NCI-H748 treated with DMSO at 0.1 percent for 48 hours (cell line): ENCODE measurements around the gene DUT.
A peak's percentile ranks its signal among the peaks of the same experiment; 100 is the strongest.

Source experiments
- DNase-seq: peaks from one replicate; lab custom pipeline; 2025; lab: John Stamatoyannopoulos, UW

DUT gene

GRCh38 chr15:48330105-48330785 lies 984 bp upstream of the DUT start:
- DNase-seq = no peak

GRCh38 chr15:48331796-48332641 lies 790 bp downstream of the DUT start:
- DNase-seq = peak; percentile 65

GRCh38 chr15:48332642-48333034 lies 1.4 kb downstream of the DUT start:
- DNase-seq = no peak

- no peak for DNase-seq
These were observed 2.3 kb downstream of the DUT start for GRCh38 chr15:48333540-48333939.

GRCh38 chr15:48334260-48334659 lies 3.0 kb downstream of the DUT start:
- no peak for DNase-seq

- DNase-seq = no peak
These were observed 5.7 kb downstream of the DUT start for GRCh38 chr15:48336940-48337339.

- DNase-seq = no peak
These were observed 6.4 kb downstream of the DUT start for GRCh38 chr15:48337607-48338006.

- DNase-seq = no peak
These were observed 8.9 kb downstream of the DUT start for GRCh38 chr15:48340111-48340510.

GRCh38 chr15:48343865-48344264 lies 12.6 kb downstream of the DUT start:
- no peak for DNase-seq

- no peak for DNase-seq
These were observed 14.3 kb downstream of the DUT start for GRCh38 chr15:48345516-48345915.

GRCh38 chr15:48352474-48353072 lies 21.3 kb downstream of the DUT start:
- DNase-seq = peak; percentile 46

- no peak for DNase-seq
These were observed 23.6 kb downstream of the DUT start for GRCh38 chr15:48354694-48355303.

GRCh38 chr15:48355377-48355776 lies 24.1 kb downstream of the DUT start:
- DNase-seq = no peak

GRCh38 chr15:48358229-48359152 lies 27.3 kb downstream of the DUT start:
- DNase-seq = peak; percentile 11

GRCh38 chr15:48360841-48361240 lies 29.6 kb downstream of the DUT start:
- no peak for DNase-seq

GRCh38 chr15:48361685-48362084 lies 30.5 kb downstream of the DUT start:
- DNase-seq = no peak

GRCh38 chr15:48363474-48363873 lies 32.2 kb downstream of the DUT start:
- no peak for DNase-seq

GRCh38 chr15:48365575-48365974 lies 34.3 kb downstream of the DUT start:
- DNase-seq = no peak

- no peak for DNase-seq
These were observed 35.5 kb downstream of the DUT start for GRCh38 chr15:48366584-48367312.

GRCh38 chr15:48367483-48367882 lies 36.3 kb downstream of the DUT start:
- DNase-seq = no peak

GRCh38 chr15:48370460-48370859 lies 39.2 kb downstream of the DUT start:
- no peak for DNase-seq
